Trophoblast cell (in vitro differentiated cells and primary cell): Measurements from ENCODE around the gene TCOF1.
A peak's percentile ranks its signal among the peaks of the same experiment; 100 is the strongest.

Experiments used
- DNase-seq, 2 donors: peaks; one replicate each; pipeline ENCODE4 v3.0.0-alpha.2; 2016
- H2AFZ ChIP-seq: 2 replicates; pipeline ENCODE4 v1.6.1; 2013; ENCODE audit warnings: low read length, moderate library complexity, mild to moderate bottlenecking; ENCODE audit not compliant: insufficient read depth, poor library complexity
- H2AK5ac ChIP-seq: 2 replicates; pipeline ENCODE4 v1.6.1; 2013; ENCODE audit warnings: mild to moderate bottlenecking, low read length
- H2BK120ac ChIP-seq: 2 replicates; pipeline ENCODE4 v1.6.1; 2013; ENCODE audit warnings: low read length, mild to moderate bottlenecking, moderate library complexity; ENCODE audit not compliant: insufficient read depth, poor library complexity
- H2BK12ac ChIP-seq: 2 replicates; pipeline ENCODE4 v1.6.1; 2013; ENCODE audit warnings: mild to moderate bottlenecking, low read length, moderate library complexity
- H2BK5ac ChIP-seq: 2 replicates; pipeline ENCODE4 v1.6.1; 2013; ENCODE audit warnings: low read length, low read depth, moderate library complexity, mild to moderate bottlenecking; ENCODE audit not compliant: poor library complexity
- H3K14ac ChIP-seq: 2 replicates; pipeline ENCODE4 v1.6.1; 2013; ENCODE audit warnings: mild to moderate bottlenecking, low read length
- H3K18ac ChIP-seq: 2 replicates; pipeline ENCODE4 v1.6.1; 2013; ENCODE audit warnings: mild to moderate bottlenecking, low read length
- H3K23ac ChIP-seq: 2 replicates; pipeline ENCODE4 v1.6.1; 2013; ENCODE audit warnings: low read length
- H3K27ac ChIP-seq: 2 replicates; pipeline ENCODE4 v1.5.1; 2013; ENCODE audit warnings: low read depth, mild to moderate bottlenecking, inconsistent platforms, low read length, moderate library complexity
- H3K27me3 ChIP-seq: 2 replicates; pipeline ENCODE4 v1.6.1; 2013; ENCODE audit warnings: inconsistent platforms, mild to moderate bottlenecking, low read length, moderate library complexity; ENCODE audit not compliant: insufficient read depth
- H3K36me3 ChIP-seq, 2 experiments: 1 replicate in 1 of 2; 2 replicates in 1 of 2; pipeline ENCODE4 v1.6.1; 2013; ENCODE audit warnings: low read length in 2 of 2, mild to moderate bottlenecking in 2 of 2, moderate library complexity in 1 of 2; ENCODE audit not compliant: insufficient read depth in 2 of 2, control insufficient read depth in 1 of 2
- H3K4ac ChIP-seq: 2 replicates; pipeline ENCODE4 v1.6.1; 2013; ENCODE audit warnings: low read depth, mild to moderate bottlenecking, low read length, moderate library complexity
- H3K4me1 ChIP-seq, 2 experiments: 1 replicate in 1 of 2; 2 replicates in 1 of 2; pipeline ENCODE4 v1.6.1; 2013; ENCODE audit warnings: low read length in 2 of 2, mild to moderate bottlenecking in 2 of 2, moderate library complexity in 1 of 2; ENCODE audit not compliant: insufficient read depth in 2 of 2, control insufficient read depth in 1 of 2
- H3K4me2 ChIP-seq: 2 replicates; pipeline ENCODE4 v1.6.1; 2013; ENCODE audit warnings: inconsistent platforms, mild to moderate bottlenecking, low read length, moderate library complexity
- H3K4me3 ChIP-seq: 2 replicates; pipeline ENCODE4 v1.5.1; 2013; ENCODE audit warnings: mild to moderate bottlenecking, low read depth, low read length, inconsistent platforms
- H3K79me1 ChIP-seq: one replicate; pipeline ENCODE4 v1.6.1; 2013; ENCODE audit warnings: low read length
- H3K79me2 ChIP-seq: 2 replicates; pipeline ENCODE4 v1.6.1; 2013; ENCODE audit warnings: low read length, mild to moderate bottlenecking; ENCODE audit not compliant: control insufficient read depth, insufficient read depth, poor library complexity
- H3K9ac ChIP-seq: 2 replicates; pipeline ENCODE4 v1.6.1; 2013; ENCODE audit warnings: mild to moderate bottlenecking, low read length
- H3K9me3 ChIP-seq: 2 replicates; pipeline ENCODE4 v1.6.1; 2013; ENCODE audit warnings: low read depth, mild to moderate bottlenecking, control low read depth, inconsistent platforms, low read length; ENCODE audit not compliant: insufficient read depth
- H4K12ac ChIP-seq: 2 replicates; pipeline ENCODE4 v1.6.1; 2013; ENCODE audit warnings: low read depth, mild to moderate bottlenecking, low read length, moderate library complexity
- H4K8ac ChIP-seq: 2 replicates; pipeline ENCODE4 v1.6.1; 2013; ENCODE audit warnings: low read depth, mild to moderate bottlenecking, low read length, moderate library complexity
- H4K91ac ChIP-seq: one replicate; pipeline ENCODE4 v1.6.1; 2013; ENCODE audit warnings: low read depth, mild to moderate bottlenecking, low read length, moderate library complexity
- WGBS: extraction: QIAGEN DNeasy Blood & Tissue Kit; methylation state at CpG from one replicate; pipeline ENCODE4 v1.1.7; 2013; ENCODE audit warnings: missing lambda C conversion rate; ENCODE audit not compliant: insufficient read length, insufficient coverage; ENCODE audit errors: extremely low coverage; 5-methylcytosine and 5-hydroxymethylcytosine counted together

The TCOF1 gene

DNA sequence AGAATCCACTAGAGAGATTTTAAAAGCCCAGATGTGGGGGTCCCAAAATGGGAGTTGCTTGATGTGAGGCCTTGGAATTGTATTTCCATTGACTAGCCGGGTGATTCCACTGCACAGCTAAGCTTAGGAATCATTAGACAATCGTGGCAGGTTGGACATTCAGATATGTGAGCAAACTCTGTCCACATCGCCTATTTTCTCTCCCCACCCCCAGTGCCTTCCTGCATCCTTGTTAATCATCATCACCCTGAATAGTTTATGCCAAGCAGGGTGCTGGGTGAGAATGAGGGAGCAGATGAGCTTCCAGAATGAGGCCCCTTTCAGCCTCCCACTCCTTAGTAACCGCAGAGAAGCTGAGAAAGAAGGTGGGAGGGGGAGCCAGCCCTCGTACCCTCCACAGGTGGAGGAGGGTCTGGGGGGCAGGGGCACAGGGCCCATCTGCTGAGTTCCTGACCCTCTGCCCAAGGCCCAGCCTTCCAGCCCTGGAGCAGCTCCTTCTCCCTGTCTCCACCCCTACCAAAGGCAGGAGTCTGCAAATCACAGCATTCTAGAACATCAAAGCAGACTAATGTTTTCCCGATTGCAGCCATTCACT, 7.7 kb upstream of the TCOF1 start:
- no CpG with 5 or more reads among the region's 6 CpGs for WGBS
- Histone ChIP-seq H2BK120ac (no peak overlapping the region), H4K12ac (no peak overlapping the region), H3K14ac (no peak overlapping the region), H2AK5ac (no peak overlapping the region), H3K18ac (no peak overlapping the region), H3K79me1 (no peaks in the 10 kb centered on the region), H3K79me2 (no peaks in the 10 kb centered on the region), H3K4me3 (no peak overlapping the region), H2BK12ac (no peak overlapping the region), H3K23ac (no peak overlapping the region), H3K27ac (no peak overlapping the region), H3K4ac (no peak overlapping the region), H2BK5ac (no peak overlapping the region), H3K4me1 (peaks cover 0 to 3% of the 10 kb centered on the region in 2 experiments), H2AFZ (no peak overlapping the region), H3K4me2 (no peak overlapping the region), H3K27me3 (no peaks in the 10 kb centered on the region), H3K9me3 (no peaks in the 10 kb centered on the region), H4K91ac (no peak overlapping the region), H3K9ac (no peak overlapping the region), H4K8ac (no peak overlapping the region), H3K36me3 (no peaks in the 10 kb centered on the region)
- DNase-seq, result no peak

DNA sequence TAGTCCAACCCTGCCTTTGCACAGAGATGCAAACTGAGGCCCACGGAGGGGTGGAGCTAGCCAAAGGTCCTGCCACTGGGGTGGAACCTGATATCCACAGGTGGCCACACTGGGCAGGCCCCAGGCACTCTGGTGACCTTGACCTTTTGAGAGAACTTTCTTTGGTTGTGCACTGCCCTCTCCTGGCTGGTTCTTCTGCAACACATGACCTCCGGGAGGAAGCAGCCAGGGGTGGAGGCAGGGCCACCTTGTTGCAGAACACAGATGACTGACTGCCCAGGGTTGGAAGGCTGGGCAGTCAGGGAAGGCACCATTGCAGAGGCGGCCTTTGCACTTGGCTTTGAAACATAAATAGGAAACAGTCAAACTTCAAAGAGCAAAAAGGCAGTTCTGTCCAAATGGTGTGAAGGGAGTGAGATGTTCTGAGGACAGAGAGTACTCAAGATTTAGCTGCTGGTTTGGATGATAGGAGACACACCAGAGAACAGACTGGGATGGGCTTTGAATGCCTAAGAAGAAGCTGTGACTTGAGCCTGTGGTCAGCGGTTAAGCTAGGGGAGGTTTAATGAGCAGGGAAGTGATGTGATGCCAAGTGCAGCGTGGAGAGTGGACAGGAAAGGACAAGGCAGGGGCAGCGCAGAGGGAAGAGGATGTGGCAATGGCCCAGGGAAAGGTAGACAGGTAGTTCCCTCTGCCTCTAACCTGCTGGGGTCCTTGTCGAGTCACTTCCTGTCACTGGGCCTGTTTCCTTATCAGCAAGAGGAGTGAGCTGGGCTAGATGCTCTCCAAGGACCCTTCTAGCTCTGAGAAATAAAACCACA, 6.8 kb upstream of the TCOF1 start:
- no peak overlapping the region for H3K4me2 ChIP-seq
- H2BK5ac ChIP-seq, result no peak overlapping the region
- H4K8ac ChIP-seq, result no peak overlapping the region
- no peak overlapping the region for H3K4ac ChIP-seq
- no peak overlapping the region for H4K12ac ChIP-seq
- H3K4me3 ChIP-seq, result no peak overlapping the region
- WGBS, result no CpG with 5 or more reads among the region's 7 CpGs
- no peak overlapping the region for H2AK5ac ChIP-seq
- H3K9me3 ChIP-seq, result no peaks in the 10 kb centered on the region
- H3K18ac ChIP-seq, result no peak overlapping the region
- H2BK12ac ChIP-seq, result no peak overlapping the region
- no peak overlapping the region for H3K23ac ChIP-seq
- no peaks in the 10 kb centered on the region for H3K27me3 ChIP-seq
- no peaks in the 10 kb centered on the region for H3K79me2 ChIP-seq
- peaks cover 0 to 3% of the 10 kb centered on the region in 2 experiments for H3K4me1 ChIP-seq
- H3K79me1 ChIP-seq, result no peaks in the 10 kb centered on the region
- DNase-seq, result peak; percentile 73 to 88
- no peak overlapping the region for H2AFZ ChIP-seq
- H3K9ac ChIP-seq, result no peak overlapping the region
- no peaks in the 10 kb centered on the region for H3K36me3 ChIP-seq
- no peak overlapping the region for H3K14ac ChIP-seq
- H4K91ac ChIP-seq, result no peak overlapping the region
- H2BK120ac ChIP-seq, result no peak overlapping the region
- no peak overlapping the region for H3K27ac ChIP-seq

DNA sequence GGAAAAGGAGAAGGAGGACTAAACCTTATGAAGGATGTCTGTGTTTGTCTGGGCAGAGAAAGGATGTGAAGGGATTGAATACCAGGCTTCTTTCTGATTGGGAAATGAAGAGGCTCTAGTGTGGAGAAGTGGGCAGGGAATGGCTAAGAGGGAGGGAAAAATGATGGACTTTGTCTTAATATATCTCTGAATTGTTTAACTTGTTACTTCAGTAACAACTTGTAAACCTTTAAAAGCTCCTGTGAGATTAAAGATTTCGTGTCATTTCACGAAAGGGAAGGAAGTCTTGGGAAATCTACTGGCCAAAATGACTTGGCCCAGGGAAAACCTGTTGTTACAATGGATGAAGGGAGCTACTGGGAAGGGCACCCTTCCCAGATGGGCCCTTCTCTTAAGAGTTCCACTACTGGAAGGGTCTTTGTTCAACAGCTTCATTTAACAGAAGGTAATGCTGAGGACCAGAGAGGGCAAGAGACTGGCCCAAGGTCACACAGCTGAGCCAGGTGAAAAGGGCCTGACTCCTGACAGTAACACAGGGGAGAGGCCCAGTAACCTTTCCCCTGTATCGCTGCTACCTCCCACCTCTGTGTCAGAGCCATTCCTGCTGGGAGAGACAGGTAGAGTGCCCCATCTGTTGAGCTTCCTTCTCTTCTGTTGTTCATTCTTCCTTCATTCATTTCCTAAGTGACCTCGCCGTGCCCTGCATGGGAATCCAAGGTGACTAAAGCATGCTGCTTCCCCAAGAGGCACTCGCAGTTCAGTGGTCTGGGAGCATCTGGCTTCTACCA, 5.1 kb upstream of the TCOF1 start:
- H3K79me2 ChIP-seq, result no peaks in the 10 kb centered on the region
- peaks cover 2% of the 10 kb centered on the region for H3K79me1 ChIP-seq
- no peak overlapping the region for H2BK5ac ChIP-seq
- H3K36me3 ChIP-seq, result no peaks in the 10 kb centered on the region
- no peak overlapping the region for H2AFZ ChIP-seq
- WGBS, result no CpG with 5 or more reads among the region's 6 CpGs
- H3K27ac ChIP-seq, result no peak overlapping the region
- no peak overlapping the region for H3K4me3 ChIP-seq
- H4K91ac ChIP-seq, result no peak overlapping the region
- H3K4ac ChIP-seq, result no peak overlapping the region
- no peaks in the 10 kb centered on the region for H3K9me3 ChIP-seq
- no peak for DNase-seq
- no peak overlapping the region for H3K18ac ChIP-seq
- no peak overlapping the region for H4K8ac ChIP-seq
- no peak overlapping the region for H2AK5ac ChIP-seq
- no peaks in the 10 kb centered on the region for H3K27me3 ChIP-seq
- no peak overlapping the region for H3K23ac ChIP-seq
- H2BK120ac ChIP-seq, result no peak overlapping the region
- no peak overlapping the region for H3K9ac ChIP-seq
- H4K12ac ChIP-seq, result no peak overlapping the region
- H2BK12ac ChIP-seq, result no peak overlapping the region
- peaks cover 4 to 7% of the 10 kb centered on the region in 2 experiments for H3K4me1 ChIP-seq
- H3K14ac ChIP-seq, result no peak overlapping the region
- no peak overlapping the region for H3K4me2 ChIP-seq

DNA sequence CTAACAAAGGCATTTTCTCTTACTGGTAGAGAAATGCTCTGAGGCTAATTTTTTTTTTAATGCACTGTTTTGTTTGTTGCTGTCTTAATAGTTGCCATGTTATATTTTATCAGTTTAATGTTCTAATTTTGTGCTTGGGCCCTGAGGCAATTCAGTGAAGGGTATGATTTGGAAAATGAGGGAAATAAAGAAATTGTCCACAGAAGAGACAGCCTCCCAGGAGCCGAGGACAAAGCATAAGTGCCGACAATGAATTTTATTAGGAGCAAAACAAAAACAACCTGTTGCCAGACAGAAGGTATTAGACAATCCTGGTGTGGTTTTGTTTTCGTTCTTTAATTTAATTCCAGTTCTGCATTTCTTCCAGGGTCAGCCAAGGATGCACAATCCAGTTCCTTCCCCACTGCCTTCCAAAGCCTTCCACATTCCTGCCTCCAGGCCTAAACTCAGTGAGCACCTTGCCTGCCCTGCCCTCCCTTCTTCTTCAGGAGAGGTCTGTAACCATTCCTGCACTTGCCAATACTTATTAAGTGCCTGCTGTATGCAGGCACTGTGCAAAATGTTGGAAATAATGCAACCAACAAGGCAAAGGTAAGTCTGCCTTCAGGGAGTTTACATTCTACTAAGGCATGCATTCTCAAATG, 4.3 kb upstream of the TCOF1 start:
- Histone ChIP-seq H3K9me3 (no peaks in the 10 kb centered on the region), H3K4me2 (no peak overlapping the region), H3K27ac (no peak overlapping the region), H4K12ac (no peak overlapping the region), H3K79me2 (peaks cover 6% of the 10 kb centered on the region), H4K91ac (no peak overlapping the region), H2AFZ (no peak overlapping the region), H3K27me3 (no peaks in the 10 kb centered on the region), H3K4me1 (peaks cover 4 to 7% of the 10 kb centered on the region in 2 experiments), H3K4ac (no peak overlapping the region), H3K79me1 (peaks cover 9% of the 10 kb centered on the region), H3K14ac (no peak overlapping the region), H3K23ac (no peak overlapping the region), H4K8ac (no peak overlapping the region), H2AK5ac (no peak overlapping the region), H3K4me3 (no peak overlapping the region), H2BK120ac (no peak overlapping the region), H3K18ac (no peak overlapping the region), H2BK12ac (no peak overlapping the region), H3K9ac (no peak overlapping the region), H2BK5ac (no peak overlapping the region), H3K36me3 (no peaks in the 10 kb centered on the region)
- WGBS, result no CpG with 5 or more reads among the region's 3 CpGs
- peak in 1 of 2 donors; percentile 5 for DNase-seq
